ENCODE results near the gene MAPK10.

DNA sequence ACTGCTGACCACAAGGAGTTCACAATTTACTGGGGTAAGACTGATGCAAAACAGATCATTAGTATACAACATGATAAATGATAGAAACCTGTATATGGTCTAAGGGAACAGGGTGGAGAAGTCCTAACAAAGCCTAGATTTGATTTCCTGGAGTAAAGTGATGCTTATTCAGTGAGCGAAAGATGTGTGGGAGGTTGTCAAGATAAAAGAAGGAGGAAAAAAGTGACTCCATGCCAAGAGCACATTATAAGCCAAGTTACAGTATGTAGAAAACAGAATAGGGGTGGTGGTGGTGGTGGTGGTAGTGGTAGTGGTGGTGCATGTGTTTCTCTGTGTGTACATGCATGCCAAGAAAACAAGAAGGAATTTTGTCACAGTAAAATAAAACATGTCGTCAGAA, 325.2 kb downstream of the MAPK10 start:
- TF ChIP-seq POLR2A (IDR thresholded peaks at IDR 0.05; ENCODE audit: low read depth, low read length), result no peak
- TF ChIP-seq POLR2AphosphoS5 (IDR thresholded peaks at IDR 0.05; ENCODE audit: low read depth, low read length), result no peak
